ENCODE results near the gene CELA3A. TPM values are rescaled to one million over a fixed set of nuclear protein-coding genes. Genes with fewer than 3 reads are reported as not detected.
A peak's percentile ranks its signal among the peaks of the same experiment; 100 is the strongest.

Gene CELA3A
- polyA plus RNA-seq, 2 of the 4 experiments (the other 2 are of a cell fraction), result not detected

GRCh38 chr1:22041505-22041904 lies 40.0 kb downstream of the CELA3A start:
- Histone ChIP-seq H3K27ac (no peak overlapping the region), H3K4me3 (no peak overlapping the region), H3K4me2 (no peak overlapping the region), H3K9me3 (no peaks in the 10 kb centered on the region), H3K4me1 (peaks cover 6% of the 10 kb centered on the region; the same call in 2 of the 3 replicates)
- no peak for DNase-seq (ENCODE audit: low read depth in 1 of 2, low spot score in 1 of 2)
- ChIA-PET CTCF (interaction anchor here (1.0 kb wide), 1 partner anchor 64 kb away, joined by 3 read pairs; no protein-coding TSS in a partner anchor), POLR2A (no interaction called here)
- FAIRE-seq, result no peak
- TF ChIP-seq CEBPB (IDR thresholded peaks at IDR 0.05) (no peak), FOSL2 (IDR thresholded peaks at IDR 0.05) (no peak), FOSL2 (CRISPR knock-in tag; IDR thresholded peaks at IDR 0.05) (no peak), TP53 (CRISPR knock-in tag; IDR thresholded peaks at IDR 0.05) (no peak), RARB (CRISPR knock-in tag; IDR thresholded peaks at IDR 0.05) (no peak), HES2 (IDR thresholded peaks at IDR 0.05) (no peak), JUNB (IDR thresholded peaks at IDR 0.05) (no peak)
- ATAC-seq, result no peak
- 80% methylated on average over 1 of the region's 1 CpG for WGBS (ENCODE audit: missing lambda C conversion rate)

DNA sequence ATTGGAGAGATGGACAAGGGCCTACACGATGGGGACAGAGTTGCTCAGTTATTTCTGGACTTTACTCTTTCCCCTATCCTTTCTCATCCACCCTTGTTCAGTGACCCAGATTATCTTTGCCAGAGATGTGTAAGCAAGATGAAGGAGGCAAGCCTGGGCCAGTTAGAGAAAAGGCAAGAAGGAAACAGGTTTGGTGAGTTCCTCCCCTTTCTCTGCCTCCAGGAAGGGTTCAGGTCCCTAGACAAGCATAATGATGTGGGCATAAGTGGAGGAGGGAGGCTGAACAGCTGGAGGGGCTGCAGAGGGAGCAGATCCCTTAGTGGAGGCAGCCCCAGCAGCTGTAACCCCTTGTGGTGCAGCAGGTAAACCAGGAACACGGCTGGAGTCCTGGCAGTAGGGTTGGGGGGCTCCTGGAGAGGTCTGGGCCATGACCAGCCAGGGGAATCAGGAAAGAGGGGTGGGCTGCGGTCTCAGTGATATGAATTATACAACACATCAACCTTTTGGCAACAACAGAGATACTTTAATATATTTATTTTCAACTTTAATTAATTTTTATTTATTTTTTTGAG lies 41.8 kb downstream of the CELA3A start:
- FAIRE-seq, result no peak
- no peak overlapping the region for H3K27ac ChIP-seq
- POLR2A ChIA-PET, result no interaction called here
- no peak overlapping the region for H3K4me3 ChIP-seq
- CTCF ChIA-PET, result no interaction called here
- TF ChIP-seq, protein P1, sequence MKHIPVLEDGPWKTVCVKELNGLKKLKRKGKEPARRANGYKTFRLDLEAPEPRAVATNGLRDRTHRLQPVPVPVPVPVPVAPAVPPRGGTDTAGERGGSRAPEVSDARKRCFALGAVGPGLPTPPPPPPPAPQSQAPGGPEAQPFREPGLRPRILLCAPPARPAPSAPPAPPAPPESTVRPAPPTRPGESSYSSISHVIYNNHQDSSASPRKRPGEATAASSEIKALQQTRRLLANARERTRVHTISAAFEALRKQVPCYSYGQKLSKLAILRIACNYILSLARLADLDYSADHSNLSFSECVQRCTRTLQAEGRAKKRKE (CRISPR knock-in tag; IDR thresholded peaks at IDR 0.05; ENCODE audit: low read depth), result no peak
- TF ChIP-seq MAX (IDR thresholded peaks at IDR 0.05) (no peak), USF2 (IDR thresholded peaks at IDR 0.05) (no peak)
- peaks cover 6% of the 10 kb centered on the region; the same call in 2 of the 3 replicates for H3K4me1 ChIP-seq
- ATAC-seq, result no peak
- no peaks in the 10 kb centered on the region for H3K9me3 ChIP-seq
- 66% methylated on average over 3 of the region's 3 CpGs for WGBS (ENCODE audit: missing lambda C conversion rate)
- H3K4me2 ChIP-seq, result no peak overlapping the region
- no peak for DNase-seq (ENCODE audit: low read depth in 1 of 2, low spot score in 1 of 2)

DNA sequence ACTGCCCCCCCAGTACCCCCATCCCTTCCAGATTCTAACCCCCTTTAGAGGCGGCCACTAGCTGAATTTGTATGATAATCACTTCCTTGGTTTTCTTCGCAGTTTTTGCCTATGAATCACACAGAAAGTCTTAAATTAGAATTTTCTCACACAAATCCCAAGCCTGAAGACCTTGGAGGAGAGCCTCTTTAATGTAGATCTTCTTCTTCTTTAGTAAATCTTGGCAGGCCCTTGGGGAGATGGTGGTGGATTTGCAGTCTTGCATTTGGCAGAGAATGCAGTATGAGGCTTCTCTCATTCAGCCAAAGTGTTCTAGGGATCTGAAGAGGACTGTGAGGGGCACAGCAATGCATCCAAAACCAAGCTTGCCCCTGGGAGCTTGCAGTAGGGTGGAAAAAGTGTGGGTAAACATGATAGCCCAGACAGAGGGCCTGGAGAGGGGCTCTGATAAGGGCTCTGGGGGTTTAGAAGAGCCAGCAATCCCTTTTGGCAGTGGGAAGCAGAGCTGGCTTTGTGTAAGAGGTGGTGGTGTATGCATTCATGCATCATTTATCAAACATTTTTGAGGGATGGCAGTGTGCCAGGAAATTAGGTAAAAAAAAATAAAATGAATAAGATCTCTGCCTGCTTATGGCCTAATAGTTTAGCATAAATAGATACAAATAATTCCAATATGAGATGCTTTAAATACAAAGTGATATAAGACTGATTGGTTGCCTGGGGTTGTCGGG lies 43.4 kb downstream of the CELA3A start:
- FAIRE-seq (no peak), ATAC-seq (no peak), DNase-seq (ENCODE audit: low read depth in 1 of 2, low spot score in 1 of 2) (no peak)
- Histone ChIP-seq H3K27ac (no peak overlapping the region), H3K4me3 (no peak overlapping the region), H3K9me3 (no peaks in the 10 kb centered on the region), H3K4me1 (peaks cover 4% of the 10 kb centered on the region; the same call in 2 of the 3 replicates), H3K4me2 (no peak overlapping the region)
- CTCF ChIA-PET, result no interaction called here
- 81% methylated on average over 3 of the region's 3 CpGs for WGBS (ENCODE audit: missing lambda C conversion rate)
- POLR2A ChIA-PET, result no interaction called here
- TF ChIP-seq NR3C1 (IDR thresholded peaks at IDR 0.05), result no peak
- peak; percentile 64; the same call in 1 of the 2 replicates for TF ChIP-seq RFX5 (IDR thresholded peaks at IDR 0.05)

- ATAC-seq (no peak), DNase-seq (ENCODE audit: low read depth in 1 of 2, low spot score in 1 of 2) (no peak), FAIRE-seq (no peak)
- Histone ChIP-seq H3K27ac (no peak overlapping the region), H3K4me1 (no peaks in the 10 kb centered on the region), H3K9me3 (no peaks in the 10 kb centered on the region), H3K4me3 (no peak overlapping the region), H3K4me2 (no peak overlapping the region)
- 51% methylated on average over 2 of the region's 2 CpGs for WGBS (ENCODE audit: missing lambda C conversion rate)
- TF ChIP-seq JUN (IDR thresholded peaks at IDR 0.05), result no peak
- 0 out of 2 replicates have a peak, but pooled peaks have one; percentile 3 for TF ChIP-seq RFX5 (IDR thresholded peaks at IDR 0.05)
- CTCF ChIA-PET, result no interaction called here
- POLR2A ChIA-PET, result no interaction called here
Observed at GRCh38 chr1:22045604-22046228, 44.3 kb downstream of the CELA3A start.
